GM12878 (cell line): Measurements from ENCODE around the gene MYH10. TPM values are rescaled to one million over a fixed set of nuclear protein-coding genes. Genes with fewer than 3 reads are reported as not detected.

Experiments used
- ATAC-seq: fragments of 200-7000 bp; cut with Tn5 transposase; 3 replicates; pipeline ENCODE4 v1.9.1; 2020; ENCODE audit warnings: mild to moderate bottlenecking, moderate library complexity
- BruUV-seq: library from RNA; stranded (reverse); fragments of 400-500 nt; replicated peaks from 2 replicates; lab custom pipeline; 2021; lab: Mats Ljungman, UMichigan
- CTCF ChIA-PET: fragments of 300-600 bp; sonication (Branson Sonifier 250); formaldehyde crosslinking; extraction: SDS; loops from one replicate; lab custom pipeline; 2021; ENCODE audit warnings: inconsistent platforms; lab: Yijun Ruan, JAX
- POLR2A ChIA-PET: fragments of 350-600 bp; formaldehyde crosslinking; extraction: SDS; loops from one replicate; lab custom pipeline; 2021; ENCODE audit warnings: inconsistent platforms; lab: Charles Lee
- RAD21 ChIA-PET: fragments of 300-600 bp; sonication (Branson Sonifier 250); formaldehyde crosslinking; loops from one replicate; lab custom pipeline; 2023; ENCODE audit warnings: antibody characterized with exemption; ENCODE audit not compliant: unreplicated experiment; lab: Charles Lee
- SMC1A ChIA-PET: fragments of 300-600 bp; sonication (Branson Sonifier 250); formaldehyde crosslinking; loops from one replicate; lab custom pipeline; 2023; ENCODE audit not compliant: unreplicated experiment, uncharacterized antibody; lab: Charles Lee
- DNase-seq: peaks from one replicate; pipeline ENCODE4 v3.0.0-alpha.2; 2011; ENCODE audit warnings: low read depth, low spot score
- FAIRE-seq: peaks from 3 replicates; lab custom pipeline; 2011; peaks lifted over from hg19 to GRCh38; lab: Jason Lieb, UNC
- H2AFZ ChIP-seq: 2 replicates; pipeline ENCODE4 v1.6.0; 2011; ENCODE audit warnings: low read depth, low read length, control low read depth; ENCODE audit not compliant: control insufficient read depth
- H3K27ac ChIP-seq: 2 replicates; pipeline ENCODE4 v1.5.1; 2011; ENCODE audit warnings: control low read depth; ENCODE audit not compliant: control insufficient read depth, insufficient read depth
- H3K27me3 ChIP-seq, 2 experiments: replicated peaks in 1 of 2; 2 replicates each; pipeline versions ENCODE4 v1.6.0 to v1.6.1; 2011; ENCODE audit warnings: low read length in 1 of 2; ENCODE audit not compliant: control insufficient read depth in 2 of 2, insufficient read depth in 2 of 2
- H3K36me3 ChIP-seq, 2 experiments: 2 replicates each; pipeline ENCODE4 v1.5.1; 2011; ENCODE audit warnings: low read length in 1 of 2; ENCODE audit not compliant: control insufficient read depth in 2 of 2, insufficient read depth in 2 of 2
- H3K4me1 ChIP-seq: 2 replicates; pipeline ENCODE4 v1.6.1; 2011; ENCODE audit warnings: mild to moderate bottlenecking, low read length, moderate library complexity, mixed read lengths; ENCODE audit not compliant: control insufficient read depth, insufficient read depth
- H3K4me2 ChIP-seq: 2 replicates; pipeline ENCODE4 v1.6.0; 2011; ENCODE audit warnings: control low read depth; ENCODE audit not compliant: control insufficient read depth, insufficient read depth
- H3K4me3 ChIP-seq: fragments of 200-600 bp; sonication (generic); 2 replicates; pipeline ENCODE4 v1.5.1; 2016
- H3K79me2 ChIP-seq: 2 replicates; pipeline ENCODE4 v1.6.0; 2011; ENCODE audit warnings: low read length; ENCODE audit not compliant: control insufficient read depth, insufficient read depth
- H3K9ac ChIP-seq: 2 replicates; pipeline ENCODE4 v1.8.0; 2011; ENCODE audit warnings: low read length, control low read depth, mixed read lengths; ENCODE audit not compliant: control insufficient read depth, insufficient read depth
- H3K9me3 ChIP-seq: replicated peaks from 3 replicates; pipeline ENCODE4 v1.5.1; 2011; ENCODE audit warnings: mild to moderate bottlenecking, low read length; ENCODE audit not compliant: control insufficient read depth, insufficient read depth
- H4K20me1 ChIP-seq: 2 replicates; pipeline ENCODE4 v1.6.0; 2011; ENCODE audit not compliant: control insufficient read depth, insufficient read depth
- CBX5 ChIP-seq: sonication (generic); IDR thresholded peaks from 2 replicates; pipeline ENCODE4 v1.6.1; 2016; ENCODE audit warnings: low read depth, moderate library complexity, mild to moderate bottlenecking, inconsistent platforms
- CHD2 ChIP-seq: IDR thresholded peaks from 2 replicates; pipeline ENCODE4 v1.6.1; 2011; ENCODE audit warnings: low read depth, low read length, improper control_type of control experiment, borderline replicate concordance
- E2F4 ChIP-seq: IDR thresholded peaks from 2 replicates; pipeline ENCODE4 v1.6.1; 2012; ENCODE audit warnings: low read depth, low read length, improper control_type of control experiment
- KAT2A ChIP-seq: conservative IDR thresholded peaks from 2 replicates; pipeline ENCODE4 v1.6.1; 2011; ENCODE audit warnings: low read depth, low read length; ENCODE audit not compliant: control insufficient read depth
- MAX ChIP-seq: IDR thresholded peaks from 2 replicates; pipeline ENCODE4 v1.6.1; 2012; ENCODE audit warnings: low read depth, low read length, improper control_type of control experiment
- NR2F1 ChIP-seq: fragments of 450-650 bp; conservative IDR thresholded peaks from 2 replicates; pipeline ENCODE4 v1.6.1; 2017; ENCODE audit warnings: mild to moderate bottlenecking
- PML ChIP-seq: IDR thresholded peaks from 2 replicates; pipeline ENCODE4 v1.6.1; 2012; ENCODE audit warnings: low read length, inconsistent platforms
- POU2F2 ChIP-seq: IDR thresholded peaks from 3 replicates; pipeline ENCODE4 v1.6.1; 2011; ENCODE audit warnings: low read depth, mild to moderate bottlenecking, low read length, borderline replicate concordance
- RB1 ChIP-seq: fragments of 450-650 bp; formaldehyde crosslinking; IDR thresholded peaks from 2 replicates; pipeline ENCODE4 v1.6.1; 2017; ENCODE audit warnings: mild to moderate bottlenecking, borderline replicate concordance
- SMC3 ChIP-seq: IDR thresholded peaks from 2 replicates; pipeline ENCODE4 v1.6.1; 2011; ENCODE audit warnings: low read length, improper control_type of control experiment, borderline replicate concordance
- SUZ12 ChIP-seq: fragments of 200-600 bp; sonication (generic); IDR thresholded peaks from one replicate; pipeline ENCODE4 v1.6.1; 2018; ENCODE audit warnings: antibody characterized with exemption, mild to moderate bottlenecking; ENCODE audit not compliant: unreplicated experiment
- in situ Hi-C: fragments of 300-500 bp; cut with MboI; formaldehyde crosslinking; loops from 9 replicates; pipeline ENCODE4 v1.14.3; 2018; ENCODE audit warnings: mixed read lengths
- intact Hi-C: fragments of 100-400 bp; cut with micrococcal nuclease; formaldehyde crosslinking; loops from one replicate; pipeline ENCODE4 v1.14.2; 2022; ENCODE audit not compliant: unreplicated experiment
- polyA plus RNA-seq, 11 experiments: library from polyadenylated mRNA; depleted of rRNA in 4 of 11; unstranded in 6 of 11; stranded (reverse) in 5 of 11; fragments of >200 nt; fragmentation: Nextera tagmentation in 4 of 11; fragmentation: Illumina TruSeq in 1 of 11; extraction: Ambion mirVana in 4 of 11; extraction: Trizol in 1 of 11; gene quantifications; 1 replicate in 1 of 11; 2 replicates in 10 of 11; pipeline versions ENCODE4 v1.2.1 to v1.2.3, GENCODE V29; 2011 to 2016; ENCODE audit warnings: inconsistent platforms in 2 of 11, missing spikeins in 2 of 11, low read depth in 1 of 11
- total RNA-seq, 4 experiments: library from RNA; depleted of rRNA in 3 of 4; stranded (reverse); fragments of >200 nt in 3 of 4; fragmentation: Illumina TruSeq in 1 of 4; extraction: Trizol in 1 of 4; gene quantifications; 2 replicates each; pipeline versions ENCODE4 v1.2.1 to v1.2.3, GENCODE V29; 2013 to 2021
- TF ChIP-seq, protein P1 (sequence below): fragments of 450-650 bp; IDR thresholded peaks from 2 replicates; pipeline ENCODE4 v1.6.1; 2016; ENCODE audit warnings: mild to moderate bottlenecking
- TF ChIP-seq, protein P2 (sequence below): fragments of 450-650 bp; formaldehyde crosslinking; IDR thresholded peaks from 2 replicates; pipeline ENCODE4 v1.4.0; 2022; ENCODE audit warnings: mild to moderate bottlenecking, moderate library complexity
- TF ChIP-seq, protein P3 (sequence below): IDR thresholded peaks from 2 replicates; pipeline ENCODE4 v1.6.1; 2011; ENCODE audit warnings: low read depth, low read length, improper control_type of control experiment, borderline replicate concordance
- TF ChIP-seq, protein P4 (sequence below): fragments of 450-650 bp; IDR thresholded peaks from 2 replicates; pipeline ENCODE4 v1.6.1; 2017; ENCODE audit warnings: mild to moderate bottlenecking, moderate library complexity

The MYH10 gene
- total and polyA plus RNA-seq, 10 of the 15 experiments (the other 5 are each of a cell fraction or from before 2014, with no cell fraction given), result 0.33 to 7.1 (median 1.0) TPM

- H4K20me1 ChIP-seq, result no peaks in the 10 kb centered on the region
- no peak overlapping the region for H3K9ac ChIP-seq
- H3K9me3 ChIP-seq, result no peaks in the 10 kb centered on the region; the same call in 2 of the 3 replicates
- DNase-seq (no peak), ATAC-seq (no peak), FAIRE-seq (no peak)
- ChIA-PET CTCF (no interaction called here), SMC1A (no interaction called here), POLR2A (no interaction called here), RAD21 (no interaction called here)
- H3K27me3 ChIP-seq, result no peaks in the 10 kb centered on the region
- H3K4me1 ChIP-seq, result peaks cover 9% of the 10 kb centered on the region
- no peak overlapping the region for H3K4me2 ChIP-seq
- no peak overlapping the region for H2AFZ ChIP-seq
- in situ Hi-C loops (no loop called here), intact Hi-C loops (no loop called here)
- H3K36me3 ChIP-seq, result no peaks in the 10 kb centered on the region
- no TSS peak for BruUV-seq
- H3K4me3 ChIP-seq, result no peak overlapping the region
- no peaks in the 10 kb centered on the region for H3K79me2 ChIP-seq
- H3K27ac ChIP-seq, result no peak overlapping the region
- TF ChIP-seq SMC3, result no peak
- TF ChIP-seq, protein P1, sequence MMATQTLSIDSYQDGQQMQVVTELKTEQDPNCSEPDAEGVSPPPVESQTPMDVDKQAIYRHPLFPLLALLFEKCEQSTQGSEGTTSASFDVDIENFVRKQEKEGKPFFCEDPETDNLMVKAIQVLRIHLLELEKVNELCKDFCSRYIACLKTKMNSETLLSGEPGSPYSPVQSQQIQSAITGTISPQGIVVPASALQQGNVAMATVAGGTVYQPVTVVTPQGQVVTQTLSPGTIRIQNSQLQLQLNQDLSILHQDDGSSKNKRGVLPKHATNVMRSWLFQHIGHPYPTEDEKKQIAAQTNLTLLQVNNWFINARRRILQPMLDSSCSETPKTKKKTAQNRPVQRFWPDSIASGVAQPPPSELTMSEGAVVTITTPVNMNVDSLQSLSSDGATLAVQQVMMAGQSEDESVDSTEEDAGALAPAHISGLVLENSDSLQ, result no peak
- no peak for TF ChIP-seq RB1
- no peak for TF ChIP-seq E2F4
- TF ChIP-seq MAX, result no peak
- TF ChIP-seq NR2F1, result no peak
- TF ChIP-seq, protein P2, sequence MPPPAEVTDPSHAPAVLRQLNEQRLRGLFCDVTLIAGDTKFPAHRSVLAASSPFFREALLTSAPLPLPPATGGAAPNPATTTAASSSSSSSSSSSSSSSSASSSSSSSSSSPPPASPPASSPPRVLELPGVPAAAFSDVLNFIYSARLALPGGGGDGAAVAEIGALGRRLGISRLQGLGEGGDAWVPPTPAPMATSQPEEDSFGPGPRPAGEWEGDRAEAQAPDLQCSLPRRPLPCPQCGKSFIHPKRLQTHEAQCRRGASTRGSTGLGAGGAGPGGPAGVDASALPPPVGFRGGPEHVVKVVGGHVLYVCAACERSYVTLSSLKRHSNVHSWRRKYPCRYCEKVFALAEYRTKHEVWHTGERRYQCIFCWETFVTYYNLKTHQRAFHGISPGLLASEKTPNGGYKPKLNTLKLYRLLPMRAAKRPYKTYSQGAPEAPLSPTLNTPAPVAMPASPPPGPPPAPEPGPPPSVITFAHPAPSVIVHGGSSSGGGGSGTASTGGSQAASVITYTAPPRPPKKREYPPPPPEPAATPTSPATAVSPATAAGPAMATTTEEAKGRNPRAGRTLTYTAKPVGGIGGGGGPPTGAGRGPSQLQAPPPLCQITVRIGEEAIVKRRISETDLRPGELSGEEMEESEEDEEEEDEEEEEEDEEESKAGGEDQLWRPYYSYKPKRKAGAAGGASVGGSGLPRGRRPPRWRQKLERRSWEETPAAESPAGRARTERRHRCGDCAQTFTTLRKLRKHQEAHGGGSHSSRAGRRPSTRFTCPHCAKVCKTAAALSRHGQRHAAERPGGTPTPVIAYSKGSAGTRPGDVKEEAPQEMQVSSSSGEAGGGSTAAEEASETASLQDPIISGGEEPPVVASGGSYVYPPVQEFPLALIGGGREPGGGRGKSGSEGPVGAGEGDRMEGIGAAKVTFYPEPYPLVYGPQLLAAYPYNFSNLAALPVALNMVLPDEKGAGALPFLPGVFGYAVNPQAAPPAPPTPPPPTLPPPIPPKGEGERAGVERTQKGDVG, result no peak
- no peak for TF ChIP-seq CHD2
- TF ChIP-seq PML, result no peak
- no peak for TF ChIP-seq SUZ12
- TF ChIP-seq POU2F2, result no peak
- no peak for TF ChIP-seq KAT2A
- TF ChIP-seq, protein P3, sequence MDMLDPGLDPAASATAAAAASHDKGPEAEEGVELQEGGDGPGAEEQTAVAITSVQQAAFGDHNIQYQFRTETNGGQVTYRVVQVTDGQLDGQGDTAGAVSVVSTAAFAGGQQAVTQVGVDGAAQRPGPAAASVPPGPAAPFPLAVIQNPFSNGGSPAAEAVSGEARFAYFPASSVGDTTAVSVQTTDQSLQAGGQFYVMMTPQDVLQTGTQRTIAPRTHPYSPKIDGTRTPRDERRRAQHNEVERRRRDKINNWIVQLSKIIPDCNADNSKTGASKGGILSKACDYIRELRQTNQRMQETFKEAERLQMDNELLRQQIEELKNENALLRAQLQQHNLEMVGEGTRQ, result no peak
- no peak for TF ChIP-seq CBX5
- TF ChIP-seq, protein P4, sequence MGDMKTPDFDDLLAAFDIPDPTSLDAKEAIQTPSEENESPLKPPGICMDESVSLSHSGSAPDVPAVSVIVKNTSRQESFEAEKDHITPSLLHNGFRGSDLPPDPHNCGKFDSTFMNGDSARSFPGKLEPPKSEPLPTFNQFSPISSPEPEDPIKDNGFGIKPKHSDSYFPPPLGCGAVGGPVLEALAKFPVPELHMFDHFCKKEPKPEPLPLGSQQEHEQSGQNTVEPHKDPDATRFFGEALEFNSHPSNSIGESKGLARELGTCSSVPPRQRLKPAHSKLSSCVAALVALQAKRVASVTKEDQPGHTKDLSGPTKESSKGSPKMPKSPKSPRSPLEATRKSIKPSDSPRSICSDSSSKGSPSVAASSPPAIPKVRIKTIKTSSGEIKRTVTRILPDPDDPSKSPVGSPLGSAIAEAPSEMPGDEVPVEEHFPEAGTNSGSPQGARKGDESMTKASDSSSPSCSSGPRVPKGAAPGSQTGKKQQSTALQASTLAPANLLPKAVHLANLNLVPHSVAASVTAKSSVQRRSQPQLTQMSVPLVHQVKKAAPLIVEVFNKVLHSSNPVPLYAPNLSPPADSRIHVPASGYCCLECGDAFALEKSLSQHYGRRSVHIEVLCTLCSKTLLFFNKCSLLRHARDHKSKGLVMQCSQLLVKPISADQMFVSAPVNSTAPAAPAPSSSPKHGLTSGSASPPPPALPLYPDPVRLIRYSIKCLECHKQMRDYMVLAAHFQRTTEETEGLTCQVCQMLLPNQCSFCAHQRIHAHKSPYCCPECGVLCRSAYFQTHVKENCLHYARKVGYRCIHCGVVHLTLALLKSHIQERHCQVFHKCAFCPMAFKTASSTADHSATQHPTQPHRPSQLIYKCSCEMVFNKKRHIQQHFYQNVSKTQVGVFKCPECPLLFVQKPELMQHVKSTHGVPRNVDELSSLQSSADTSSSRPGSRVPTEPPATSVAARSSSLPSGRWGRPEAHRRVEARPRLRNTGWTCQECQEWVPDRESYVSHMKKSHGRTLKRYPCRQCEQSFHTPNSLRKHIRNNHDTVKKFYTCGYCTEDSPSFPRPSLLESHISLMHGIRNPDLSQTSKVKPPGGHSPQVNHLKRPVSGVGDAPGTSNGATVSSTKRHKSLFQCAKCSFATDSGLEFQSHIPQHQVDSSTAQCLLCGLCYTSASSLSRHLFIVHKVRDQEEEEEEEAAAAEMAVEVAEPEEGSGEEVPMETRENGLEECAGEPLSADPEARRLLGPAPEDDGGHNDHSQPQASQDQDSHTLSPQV, result no peak
Observed at GRCh38 chr17:8602679-8603078, 27.8 kb downstream of the MYH10 start.
